IMR-90 (cell line): Measurements from ENCODE around the gene PPP1R13L. TPM values are rescaled to one million over a fixed set of nuclear protein-coding genes. Genes with fewer than 3 reads are reported as not detected.

Experiments used
- ATAC-seq: fragments of 200-7000 bp; cut with Tn5 transposase; 2 replicates; pipeline ENCODE4 v1.9.1; 2020; ENCODE audit warnings: low read depth, mild to moderate bottlenecking, moderate library complexity
- BruUV-seq: library from RNA; stranded (reverse); fragments of 400-500 nt; replicated peaks from 2 replicates; lab custom pipeline; 2021; lab: Mats Ljungman, UMichigan
- CTCF ChIA-PET: fragments of 300-600 bp; formaldehyde crosslinking; extraction: SDS; loops from one replicate; lab custom pipeline; 2021; ENCODE audit warnings: antibody characterized with exemption; lab: Yijun Ruan, JAX
- POLR2A ChIA-PET: fragments of 300-600 bp; sonication (Branson Sonifier 250); formaldehyde crosslinking; loops from one replicate; lab custom pipeline; 2022; ENCODE audit warnings: antibody characterized with exemption; ENCODE audit not compliant: unreplicated experiment; lab: Charles Lee
- DNase-seq: peaks from one replicate; pipeline ENCODE4 v3.0.0; 2013
- H2AFZ ChIP-seq: replicated peaks from 2 replicates; pipeline ENCODE3; 2013; ENCODE audit warnings: low read length, mild to moderate bottlenecking; ENCODE audit not compliant: poor library complexity
- H2AK5ac ChIP-seq: 2 replicates; pipeline ENCODE4 v1.6.1; 2013; ENCODE audit warnings: low read depth, low read length, inconsistent platforms
- H2AK9ac ChIP-seq: replicated peaks from 2 replicates; pipeline ENCODE3; 2013; ENCODE audit warnings: mild to moderate bottlenecking, low read depth, low read length, moderate library complexity; ENCODE audit not compliant: poor library complexity
- H2BK120ac ChIP-seq: 2 replicates; pipeline ENCODE4 v1.6.1; 2013; ENCODE audit warnings: low read depth, low read length, inconsistent platforms
- H2BK15ac ChIP-seq: 3 replicates; pipeline ENCODE4 v1.6.1; 2013; ENCODE audit warnings: low read depth, low read length, inconsistent platforms
- H2BK20ac ChIP-seq: 2 replicates; pipeline ENCODE4 v1.6.1; 2013; ENCODE audit warnings: low read depth, mild to moderate bottlenecking, inconsistent platforms, low read length, moderate library complexity
- H2BK5ac ChIP-seq: 2 replicates; pipeline ENCODE4 v1.6.1; 2013; ENCODE audit warnings: mild to moderate bottlenecking, low read depth, low read length, inconsistent platforms; ENCODE audit not compliant: poor library complexity, severe bottlenecking
- H3K14ac ChIP-seq: replicated peaks from 2 replicates; pipeline ENCODE4 v1.6.1; 2013; ENCODE audit warnings: low read depth, low read length, inconsistent platforms
- H3K18ac ChIP-seq: 2 replicates; pipeline ENCODE4 v1.6.1; 2013; ENCODE audit warnings: low read depth, low read length, control low read depth
- H3K23ac ChIP-seq: 2 replicates; pipeline ENCODE4 v1.6.1; 2013; ENCODE audit warnings: low read depth, low read length, inconsistent platforms
- H3K27ac ChIP-seq: 2 replicates; pipeline ENCODE4 v1.5.1; 2013; ENCODE audit warnings: mild to moderate bottlenecking, control low read depth, low read length; ENCODE audit not compliant: insufficient read depth
- H3K27me3 ChIP-seq: 2 replicates; pipeline ENCODE4 v1.6.1; 2013; ENCODE audit warnings: low read length; ENCODE audit not compliant: control insufficient read depth, insufficient read depth
- H3K36me3 ChIP-seq: 2 replicates; pipeline ENCODE4 v1.6.1; 2013; ENCODE audit warnings: low read length, mixed read lengths; ENCODE audit not compliant: control insufficient read depth, insufficient read depth
- H3K4ac ChIP-seq: 2 replicates; pipeline ENCODE4 v1.6.1; 2013; ENCODE audit warnings: low read depth, low read length, inconsistent platforms
- H3K4me1 ChIP-seq: 2 replicates; pipeline ENCODE4 v1.6.1; 2013; ENCODE audit warnings: low read length, mixed read lengths; ENCODE audit not compliant: control insufficient read depth, insufficient read depth
- H3K4me2 ChIP-seq: 2 replicates; pipeline ENCODE4 v1.6.1; 2013; ENCODE audit warnings: low read depth, mild to moderate bottlenecking, control low read depth, low read length, moderate library complexity
- H3K4me3 ChIP-seq: 2 replicates; pipeline ENCODE4 v1.5.1; 2013; ENCODE audit warnings: low read depth, mild to moderate bottlenecking, control low read depth, low read length, moderate library complexity; ENCODE audit not compliant: insufficient read depth
- H3K56ac ChIP-seq: 2 replicates; pipeline ENCODE4 v1.6.1; 2013; ENCODE audit warnings: low read length, inconsistent platforms; ENCODE audit not compliant: insufficient read depth; ENCODE audit errors: extremely low read depth
- H3K79me1 ChIP-seq, 2 experiments: 2 replicates each; pipeline ENCODE4 v1.6.1; 2013; ENCODE audit warnings: low read length in 2 of 2, inconsistent platforms in 1 of 2, low read depth in 1 of 2
- H3K9ac ChIP-seq: 2 replicates; pipeline ENCODE4 v1.6.1; 2013; ENCODE audit warnings: low read depth, low read length, control low read depth
- H3K9me1 ChIP-seq: 2 replicates; pipeline ENCODE4 v1.6.1; 2013; ENCODE audit warnings: low read length, inconsistent platforms; ENCODE audit not compliant: insufficient read depth
- H3K9me3 ChIP-seq: 2 replicates; pipeline ENCODE4 v1.6.1; 2013; ENCODE audit warnings: low read length; ENCODE audit not compliant: control insufficient read depth, insufficient read depth
- H4K20me1 ChIP-seq: 2 replicates; pipeline ENCODE4 v1.6.1; 2013; ENCODE audit warnings: low read length, inconsistent platforms; ENCODE audit not compliant: insufficient read depth
- H4K5ac ChIP-seq: 2 replicates; pipeline ENCODE4 v1.6.1; 2013; ENCODE audit warnings: mild to moderate bottlenecking, low read depth, low read length, control low read depth
- H4K8ac ChIP-seq, 2 experiments: 2 replicates each; pipeline ENCODE4 v1.6.1; 2013; ENCODE audit warnings: low read depth in 2 of 2, low read length in 2 of 2, control low read depth in 1 of 2, inconsistent platforms in 1 of 2
- H4K91ac ChIP-seq: 2 replicates; pipeline ENCODE4 v1.6.1; 2013; ENCODE audit warnings: low read depth, low read length, inconsistent platforms; ENCODE audit not compliant: insufficient read depth
- BHLHE40 ChIP-seq: fragments of 150-350 bp; IDR thresholded peaks from 2 replicates; pipeline ENCODE4 v1.6.1; 2016; ENCODE audit warnings: mild to moderate bottlenecking, low read depth, low read length
- CEBPB ChIP-seq: IDR thresholded peaks from 2 replicates; pipeline ENCODE4 v1.6.1; 2012; ENCODE audit warnings: low read depth, low read length, improper control_type of control experiment
- CHD1 ChIP-seq: IDR thresholded peaks from 2 replicates; pipeline ENCODE4 v1.6.1; 2012; ENCODE audit warnings: low read depth, low read length, improper control_type of control experiment
- CTCF ChIP-seq: conservative IDR thresholded peaks from 2 replicates; pipeline ENCODE4 v1.5.1; 2012; ENCODE audit warnings: mild to moderate bottlenecking, low read depth, low read length, improper control_type of control experiment
- MAFK ChIP-seq: IDR thresholded peaks from 2 replicates; pipeline ENCODE4 v1.6.1; 2012; ENCODE audit warnings: low read depth, low read length, improper control_type of control experiment
- MAZ ChIP-seq: IDR thresholded peaks from 2 replicates; pipeline ENCODE4 v1.6.1; 2012; ENCODE audit warnings: low read depth, mild to moderate bottlenecking, low read length, improper control_type of control experiment, moderate library complexity, borderline replicate concordance
- NFE2L2 ChIP-seq: fragments of 150-350 bp; IDR thresholded peaks from 2 replicates; pipeline ENCODE4 v1.6.1; 2016; ENCODE audit warnings: low read depth, mild to moderate bottlenecking, low read length
- POLR2A ChIP-seq: IDR thresholded peaks from 2 replicates; pipeline ENCODE4 v1.6.1; 2012; ENCODE audit warnings: mild to moderate bottlenecking, low read depth, low read length
- RCOR1 ChIP-seq: IDR thresholded peaks from 2 replicates; pipeline ENCODE4 v1.6.1; 2012; ENCODE audit warnings: mild to moderate bottlenecking, low read length, improper control_type of control experiment; ENCODE audit not compliant: insufficient replicate concordance
- RFX5 ChIP-seq: IDR thresholded peaks from 2 replicates; pipeline ENCODE4 v1.8.0; 2012; ENCODE audit warnings: low read depth, mild to moderate bottlenecking, low read length, moderate library complexity
- SMC3 ChIP-seq: fragments of 150-350 bp; IDR thresholded peaks from 2 replicates; pipeline ENCODE4 v1.6.1; 2016; ENCODE audit warnings: low read depth, mild to moderate bottlenecking, antibody characterized with exemption, low read length, moderate library complexity
- USF2 ChIP-seq: fragments of 150-350 bp; IDR thresholded peaks from 2 replicates; pipeline ENCODE4 v1.6.1; 2017; ENCODE audit warnings: mild to moderate bottlenecking, antibody characterized with exemption, low read length, low read depth
- WGBS, 2 experiments: methylation state at CpG; one replicate each; pipeline versions ENCODE4 v1.1.5 to v1.1.7; 2013; ENCODE audit warnings: missing lambda C conversion rate in 2 of 2; ENCODE audit not compliant: insufficient read length in 1 of 2; ENCODE audit errors: extremely low coverage in 2 of 2; 5-methylcytosine and 5-hydroxymethylcytosine counted together
- dilution Hi-C: fragments of 300-500 bp; cut with HindIII; formaldehyde crosslinking; loops from one replicate; pipeline ENCODE4 v1.14.3; 2018; ENCODE audit warnings: low sequenced_read_pairs; ENCODE audit not compliant: unreplicated experiment
- in situ Hi-C: fragments of 300-500 bp; cut with MboI; formaldehyde crosslinking; loops from 3 replicates; pipeline ENCODE4 v1.14.3; 2019; ENCODE audit warnings: low sequenced_read_pairs, inconsistent platforms, mixed read lengths
- intact Hi-C: fragments of 100-400 bp; cut with micrococcal nuclease; formaldehyde crosslinking; loops from 2 replicates; pipeline ENCODE4 v1.10.0; 2022
- polyA plus RNA-seq, 3 experiments: library from polyadenylated mRNA; depleted of rRNA; stranded (reverse); fragments of >200 nt; gene quantifications; 2 replicates each; pipeline ENCODE4 v1.2.3, GENCODE V29; 2012; ENCODE audit warnings: low replicate concordance in 1 of 3
- total RNA-seq: library from RNA; depleted of rRNA; stranded (reverse); fragments of >200 nt; gene quantifications from 2 replicates; pipeline ENCODE4 v1.2.3, GENCODE V29; 2012

The PPP1R13L gene
- total and polyA plus RNA-seq, 2 of the 4 experiments (the other 2 are of a cell fraction): 3.0 to 13.3 TPM

GRCh38 chr19:45424191-45425058 lies 19.6 kb upstream of the PPP1R13L start:
- Histone ChIP-seq H2AFZ (peak overlapping the region; percentile 93), H3K23ac (peak overlapping the region; percentile 99), H3K79me1 (peaks cover 14 to 45% of the 10 kb centered on the region in 2 experiments), H4K8ac (peak overlapping the region; percentile 91 to 99), H3K9ac (peak overlapping the region; percentile 82), H2BK120ac (peak overlapping the region; percentile 96), H2AK9ac (peak overlapping the region; percentile 95), H3K27ac (peak overlapping the region; percentile 98), H4K20me1 (no peaks in the 10 kb centered on the region), H2BK5ac (peak overlapping the region; percentile 98), H3K9me1 (no peaks in the 10 kb centered on the region; the same call in 1 of the 2 replicates), H3K36me3 (peaks cover 16% of the 10 kb centered on the region), H4K91ac (peak overlapping the region; percentile 98), H2BK20ac (peak overlapping the region; percentile 92), H3K9me3 (no peaks in the 10 kb centered on the region), H3K14ac (peak overlapping the region; percentile 98), H3K4me3 (peak overlapping the region; percentile 70), H3K4ac (peak overlapping the region; percentile 99), H2BK15ac (peak overlapping the region; percentile 97), H2AK5ac (peak overlapping the region; percentile 99), H3K4me2 (peak overlapping the region; percentile 93), H3K27me3 (no peaks in the 10 kb centered on the region), H3K56ac (peak overlapping the region; percentile 97), H4K5ac (peak overlapping the region; percentile 96), H3K18ac (peak overlapping the region; percentile 90), H3K4me1 (peaks cover 8% of the 10 kb centered on the region)
- 0% methylated on average over 5 of the region's 24 CpGs; no CpG with 5 or more reads in 1 of the 2 experiments for WGBS, 2 experiments
- POLR2A ChIA-PET: interaction anchor here (0.6 kb wide), 1 partner anchor 206 kb away, joined by 8 read pairs; no protein-coding TSS in a partner anchor
- intact Hi-C loops (loop anchor here (5.0 kb wide), 1 partner anchor 218 kb away; no protein-coding TSS in a partner anchor), in situ Hi-C loops (no loop called here), dilution Hi-C loops (no loop called here)
- DNase-seq (peak; percentile 98), ATAC-seq (peak; percentile 54)
- CTCF ChIA-PET: interaction anchor here (1.0 to 1.5 kb wide), 3 partner anchors 15 to 61 kb away, joined by 4 to 7 read pairs (median 5); no protein-coding TSS in a partner anchor
- BruUV-seq: TSS peak; percentile 92
- peak; percentile 36 for TF ChIP-seq USF2
- TF ChIP-seq POLR2A: peak; percentile 85
- TF ChIP-seq RCOR1: peak; percentile 49
- peak; percentile 58; the same call in 1 of the 2 replicates for TF ChIP-seq BHLHE40
- 0 out of 2 replicates have a peak, but pooled peaks have one; percentile 10 for TF ChIP-seq CEBPB
- peak; percentile 66; the same call in 1 of the 2 replicates for TF ChIP-seq CHD1
- peak; percentile 92 for TF ChIP-seq MAZ
- no peak for TF ChIP-seq RFX5
- no peak for TF ChIP-seq CTCF
- no peak for TF ChIP-seq NFE2L2
- 0 out of 2 replicates have a peak, but pooled peaks have one; percentile 38 for TF ChIP-seq MAFK
- no peak for TF ChIP-seq SMC3
